Cardiac muscle cell (in vitro differentiated cells and primary cell): ENCODE results near the gene FDX1. TPM values are rescaled to one million over a fixed set of nuclear protein-coding genes. Genes with fewer than 3 reads are reported as not detected.

ENCODE experiments used
- DNase-seq, 2 donors: peaks; one replicate each; pipeline versions ENCODE4 v3.0.0 to v3.0.0-alpha.2; 2010 to 2017; ENCODE audit warnings: low read depth in 1 of 2, low spot score in 1 of 2
- H3K27ac ChIP-seq: fragments of 200-600 bp; sonication (generic); 2 replicates; pipeline ENCODE4 v1.5.1; 2016
- H3K27me3 ChIP-seq: fragments of 200-600 bp; sonication (generic); 2 replicates; pipeline ENCODE4 v1.6.0; 2016; ENCODE audit warnings: control low read depth
- H3K36me3 ChIP-seq: fragments of 200-600 bp; sonication (generic); 2 replicates; pipeline ENCODE4 v1.5.1; 2016; ENCODE audit warnings: control low read depth
- H3K4me1 ChIP-seq: fragments of 200-600 bp; sonication (generic); 2 replicates; pipeline ENCODE4 v1.8.1; 2017; ENCODE audit warnings: low read depth, mild to moderate bottlenecking, mixed run types
- H3K4me3 ChIP-seq: fragments of 200-600 bp; sonication (generic); 2 replicates; pipeline ENCODE4 v1.5.1; 2016; ENCODE audit warnings: mild to moderate bottlenecking
- H3K9me3 ChIP-seq: fragments of 200-600 bp; sonication (generic); 2 replicates; pipeline ENCODE4 v1.5.1; 2017; ENCODE audit warnings: low read depth, mild to moderate bottlenecking, control low read depth
- polyA plus RNA-seq: library from polyadenylated mRNA; unstranded; fragments of >200 nt; fragmentation: Nextera tagmentation; extraction: Ambion mirVana; gene quantifications from 2 replicates; pipeline ENCODE4 v1.2.1, GENCODE V29; 2016
- total RNA-seq: library from RNA; depleted of rRNA; stranded (reverse); fragments of >200 nt; gene quantifications from 2 replicates; pipeline ENCODE4 v1.2.3, GENCODE V29; 2016
- TF ChIP-seq, protein P1 (sequence below): IDR thresholded peaks from 2 replicates; pipeline ENCODE4 v1.5.1; 2012; ENCODE audit warnings: low read depth, mild to moderate bottlenecking, low read length

The FDX1 gene
- total and polyA plus RNA-seq, 2 experiments from 2014 or later: 20.0 to 30.0 TPM

GRCh38 chr11:110433393-110434333 lies 3.9 kb downstream of the FDX1 start:
- Histone ChIP-seq H3K27me3 (no peaks in the 10 kb centered on the region), H3K4me3 (no peak overlapping the region), H3K4me1 (peaks cover 13% of the 10 kb centered on the region), H3K9me3 (no peaks in the 10 kb centered on the region), H3K27ac (no peak overlapping the region), H3K36me3 (peaks cover 6% of the 10 kb centered on the region)
- peak in 1 of 2 donors; percentile 48 for DNase-seq
- TF ChIP-seq, protein P1, sequence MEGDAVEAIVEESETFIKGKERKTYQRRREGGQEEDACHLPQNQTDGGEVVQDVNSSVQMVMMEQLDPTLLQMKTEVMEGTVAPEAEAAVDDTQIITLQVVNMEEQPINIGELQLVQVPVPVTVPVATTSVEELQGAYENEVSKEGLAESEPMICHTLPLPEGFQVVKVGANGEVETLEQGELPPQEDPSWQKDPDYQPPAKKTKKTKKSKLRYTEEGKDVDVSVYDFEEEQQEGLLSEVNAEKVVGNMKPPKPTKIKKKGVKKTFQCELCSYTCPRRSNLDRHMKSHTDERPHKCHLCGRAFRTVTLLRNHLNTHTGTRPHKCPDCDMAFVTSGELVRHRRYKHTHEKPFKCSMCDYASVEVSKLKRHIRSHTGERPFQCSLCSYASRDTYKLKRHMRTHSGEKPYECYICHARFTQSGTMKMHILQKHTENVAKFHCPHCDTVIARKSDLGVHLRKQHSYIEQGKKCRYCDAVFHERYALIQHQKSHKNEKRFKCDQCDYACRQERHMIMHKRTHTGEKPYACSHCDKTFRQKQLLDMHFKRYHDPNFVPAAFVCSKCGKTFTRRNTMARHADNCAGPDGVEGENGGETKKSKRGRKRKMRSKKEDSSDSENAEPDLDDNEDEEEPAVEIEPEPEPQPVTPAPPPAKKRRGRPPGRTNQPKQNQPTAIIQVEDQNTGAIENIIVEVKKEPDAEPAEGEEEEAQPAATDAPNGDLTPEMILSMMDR: peak; percentile 52

GRCh38 chr11:110434952-110435779 lies 5.4 kb downstream of the FDX1 start:
- TF ChIP-seq, protein P1: peak; percentile 12
- H3K4me3 ChIP-seq: no peak overlapping the region
- H3K4me1 ChIP-seq: peaks cover 10% of the 10 kb centered on the region
- peaks cover 6% of the 10 kb centered on the region for H3K36me3 ChIP-seq
- no peak for DNase-seq
- H3K27ac ChIP-seq: no peak overlapping the region
- H3K9me3 ChIP-seq: no peaks in the 10 kb centered on the region
- H3K27me3 ChIP-seq: no peaks in the 10 kb centered on the region

- Histone ChIP-seq H3K27ac (no peak overlapping the region), H3K36me3 (peaks cover 6% of the 10 kb centered on the region), H3K9me3 (no peaks in the 10 kb centered on the region), H3K27me3 (no peaks in the 10 kb centered on the region), H3K4me3 (no peak overlapping the region), H3K4me1 (peaks cover 9% of the 10 kb centered on the region)
- TF ChIP-seq, protein P1: no peak
- DNase-seq: peak in 1 of 2 donors; percentile 48
Observed at GRCh38 chr11:110435780-110436717, 6.3 kb downstream of the FDX1 start.

DNA sequence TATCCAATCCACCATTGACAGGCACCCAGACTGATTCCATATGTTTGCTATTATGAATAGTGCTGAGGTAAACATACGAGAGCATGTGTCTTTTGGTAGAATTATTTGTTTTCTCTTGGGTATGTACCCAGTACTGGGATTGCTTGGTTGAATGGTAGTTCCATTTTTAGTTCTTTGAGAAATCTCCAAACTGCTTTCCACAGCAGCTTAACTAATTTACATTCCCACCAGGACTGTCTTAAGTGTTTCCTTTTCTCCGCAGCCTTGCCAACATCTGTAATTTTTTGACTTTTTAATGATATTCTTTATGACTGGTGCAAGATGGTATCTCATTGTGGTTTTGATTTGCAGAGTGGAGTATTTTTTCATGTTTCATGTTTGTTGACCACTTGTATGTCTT lies 8.3 kb downstream of the FDX1 start:
- no peaks in the 10 kb centered on the region for H3K4me1 ChIP-seq
- no peaks in the 10 kb centered on the region for H3K9me3 ChIP-seq
- TF ChIP-seq, protein P1: no peak
- no peak for DNase-seq
- peaks cover 6% of the 10 kb centered on the region for H3K36me3 ChIP-seq
- H3K27me3 ChIP-seq: no peaks in the 10 kb centered on the region
- no peak overlapping the region for H3K27ac ChIP-seq
- H3K4me3 ChIP-seq: no peak overlapping the region

GRCh38 chr11:110445437-110445836 lies 15.7 kb downstream of the FDX1 start:
- H3K4me3 ChIP-seq: no peak overlapping the region
- no peaks in the 10 kb centered on the region for H3K36me3 ChIP-seq
- no peak for DNase-seq
- TF ChIP-seq, protein P1: no peak
- no peaks in the 10 kb centered on the region for H3K9me3 ChIP-seq
- no peaks in the 10 kb centered on the region for H3K27me3 ChIP-seq
- no peaks in the 10 kb centered on the region for H3K4me1 ChIP-seq
- no peak overlapping the region for H3K27ac ChIP-seq
